ENCODE results near the gene CBX5.
A peak's percentile ranks its signal among the peaks of the same experiment; 100 is the strongest.

CBX5 gene

GRCh38 chr12:54221402-54221984 is 58.4 kb downstream of the CBX5 start:
- no peak for DNase-seq

- DNase-seq = no peak
These were observed 59.4 kb downstream of the CBX5 start for GRCh38 chr12:54220567-54220966.

- peak; percentile 51 to 64 for DNase-seq
These were observed 59.8 kb downstream of the CBX5 start for GRCh38 chr12:54220092-54220557.

GRCh38 chr12:54217774-54218241 is 62.1 kb downstream of the CBX5 start:
- peak; percentile 50 to 79 for DNase-seq

DNA sequence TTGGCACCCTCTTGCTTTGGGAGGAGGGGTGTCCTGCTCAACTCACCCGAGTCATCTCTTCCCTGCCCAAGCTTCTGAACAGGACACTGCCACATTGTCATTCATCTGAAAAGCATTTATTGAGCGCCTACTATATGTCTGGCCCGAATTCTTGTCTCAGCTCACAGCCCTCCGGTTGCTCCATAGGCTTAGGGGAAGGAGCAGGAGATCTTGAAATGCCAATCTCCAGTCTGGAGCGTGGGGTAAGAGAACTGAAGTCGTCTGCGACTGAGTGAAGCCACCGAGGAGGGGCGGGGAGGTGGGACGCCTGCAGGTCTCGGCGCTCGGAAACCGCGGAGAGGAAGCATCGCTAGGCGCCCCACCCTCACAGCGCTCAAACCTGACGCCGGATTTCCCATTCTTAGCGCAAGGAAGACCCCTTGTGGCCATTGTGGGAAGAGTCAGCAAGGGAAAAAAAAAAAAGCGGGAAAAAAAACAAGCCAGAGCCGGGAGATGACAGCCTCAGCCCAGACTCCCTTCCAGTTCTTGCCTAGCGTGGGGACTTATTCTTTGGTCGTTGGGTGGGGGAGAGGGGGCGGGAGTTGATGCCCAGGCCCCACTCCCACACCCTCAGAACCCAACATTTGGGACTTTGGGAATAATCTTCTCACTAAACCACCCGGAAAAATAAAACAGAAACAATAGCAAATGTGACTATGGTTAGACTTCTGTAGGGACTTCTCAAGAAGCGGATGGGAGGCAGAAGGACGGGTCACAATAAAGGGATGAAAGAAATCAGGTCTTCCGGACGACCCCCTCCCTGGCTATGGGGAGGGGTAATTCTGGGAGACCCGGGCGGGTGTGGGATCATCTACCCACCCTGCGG is 62.9 kb downstream of the CBX5 start:
- peak; percentile 64 to 80 for DNase-seq

DNA sequence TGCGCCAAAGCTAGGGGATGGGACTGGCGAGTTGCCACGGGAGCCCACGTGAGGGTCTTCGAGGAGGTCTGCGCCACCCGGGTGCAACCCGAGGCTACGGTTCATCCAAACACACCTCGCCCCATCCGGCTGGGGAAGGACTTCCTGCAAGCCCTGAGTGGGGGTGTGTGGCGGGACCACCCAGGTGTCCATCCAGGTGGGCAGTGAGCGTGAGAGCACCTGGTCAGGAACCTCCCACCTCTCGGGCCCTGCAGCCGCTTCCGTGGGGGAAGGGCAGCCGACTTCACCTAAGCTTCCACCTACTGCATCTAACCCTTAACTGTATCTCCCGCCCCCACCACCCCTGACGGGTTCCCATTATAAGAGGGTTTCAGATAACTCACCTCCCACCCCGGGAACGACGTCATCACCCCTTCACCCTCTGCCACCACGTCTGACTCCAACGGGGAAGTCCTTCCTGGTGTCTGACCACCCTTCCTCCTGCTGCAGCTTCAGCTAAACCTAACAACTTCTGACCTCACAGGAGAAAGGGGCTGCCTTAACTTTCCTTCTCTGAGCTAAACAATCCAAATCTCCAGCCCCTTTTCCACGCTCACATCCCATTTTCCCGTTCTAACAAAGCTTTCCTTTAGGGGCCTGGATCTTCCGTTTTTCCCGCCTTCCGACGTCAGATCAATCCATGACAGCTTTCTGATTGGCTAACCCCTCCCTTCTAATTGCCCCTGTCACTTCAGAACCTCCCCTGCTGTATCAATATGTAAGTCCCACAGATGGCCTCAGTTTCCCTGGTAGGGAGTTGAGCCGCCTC is 63.7 kb downstream of the CBX5 start:
- no peak for DNase-seq

DNA sequence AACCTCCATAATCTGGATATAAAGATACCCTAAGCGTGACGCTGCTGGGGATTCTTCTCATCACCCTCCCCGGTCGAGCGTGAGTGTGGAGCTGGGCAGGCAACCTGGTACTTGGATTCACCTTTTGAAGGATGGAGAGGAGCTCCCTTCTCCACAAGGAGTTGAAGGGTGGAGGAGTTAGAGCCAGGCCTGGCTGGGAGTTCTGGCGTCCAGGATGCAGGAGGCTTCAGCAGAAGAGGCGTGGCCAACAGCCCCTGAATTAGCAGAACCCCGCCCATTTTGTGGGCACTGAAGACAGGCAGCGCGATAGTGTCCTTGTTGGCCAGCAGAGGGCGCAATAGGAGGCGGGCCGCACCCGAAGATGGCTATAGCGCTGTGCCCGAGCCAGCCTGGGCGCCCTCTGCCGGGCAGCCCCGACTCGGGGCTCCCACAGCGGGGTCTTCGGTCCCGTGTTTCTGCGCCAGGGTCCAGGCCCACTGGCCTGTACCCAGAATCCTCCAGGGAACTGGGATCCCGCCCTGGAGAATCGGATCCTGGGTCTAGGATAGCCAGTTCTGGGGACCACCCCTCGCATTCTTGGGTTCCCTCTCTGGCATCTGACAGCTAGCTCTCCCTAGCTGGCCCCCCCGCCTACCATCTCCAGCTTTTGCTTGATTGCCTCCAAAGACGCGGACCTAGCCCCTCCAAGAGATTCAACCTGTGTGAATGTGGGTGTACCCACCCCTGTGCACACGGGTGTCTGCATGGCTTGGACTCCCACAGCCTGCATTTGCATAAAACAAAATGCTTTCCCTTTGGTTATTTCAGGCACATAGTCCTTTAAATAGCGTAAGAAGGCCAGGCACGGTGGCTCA is 65.1 kb downstream of the CBX5 start:
- DNase-seq = peak; percentile 61 to 71

- no peak for DNase-seq
These were observed 66.8 kb downstream of the CBX5 start for GRCh38 chr12:54213079-54213478.

DNA sequence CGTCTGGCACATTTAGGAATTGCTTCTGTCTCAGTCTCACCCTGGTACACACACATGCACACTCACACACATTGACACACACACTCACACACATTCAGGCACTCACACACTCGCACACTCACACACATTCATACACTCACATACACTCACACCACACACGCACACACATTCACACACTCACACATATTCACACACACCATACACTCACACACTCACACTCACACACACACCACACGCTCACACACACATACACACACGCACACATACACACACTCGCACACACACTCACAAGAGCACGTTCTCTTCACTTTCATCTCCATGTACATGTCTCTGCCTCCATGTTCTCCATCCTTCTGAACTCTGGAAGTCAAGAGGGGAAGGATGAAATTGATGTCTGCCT is 68.0 kb downstream of the CBX5 start:
- no peak for DNase-seq

DNA sequence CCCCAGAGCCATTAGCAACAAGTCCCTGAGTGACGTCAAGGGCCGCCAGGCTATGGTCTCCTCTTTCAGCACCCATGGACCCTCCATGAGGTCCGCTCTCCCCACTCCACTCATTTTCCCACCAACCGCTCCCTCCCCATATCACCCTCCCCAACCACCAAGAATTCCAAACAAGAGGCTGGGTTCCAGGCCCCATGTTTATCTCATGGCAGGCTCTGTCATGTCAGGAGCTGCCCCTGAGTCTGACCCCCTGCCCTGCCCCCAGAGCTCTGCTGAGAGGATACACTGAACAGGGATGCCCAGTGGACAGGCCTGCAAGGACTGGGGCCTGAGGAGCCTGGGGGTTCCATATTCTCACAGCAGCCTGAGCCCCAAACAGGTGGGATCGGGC is 69.5 kb downstream of the CBX5 start:
- DNase-seq = no peak

- DNase-seq = no peak
These were observed 71.3 kb downstream of the CBX5 start for GRCh38 chr12:54208591-54208990.

DNA sequence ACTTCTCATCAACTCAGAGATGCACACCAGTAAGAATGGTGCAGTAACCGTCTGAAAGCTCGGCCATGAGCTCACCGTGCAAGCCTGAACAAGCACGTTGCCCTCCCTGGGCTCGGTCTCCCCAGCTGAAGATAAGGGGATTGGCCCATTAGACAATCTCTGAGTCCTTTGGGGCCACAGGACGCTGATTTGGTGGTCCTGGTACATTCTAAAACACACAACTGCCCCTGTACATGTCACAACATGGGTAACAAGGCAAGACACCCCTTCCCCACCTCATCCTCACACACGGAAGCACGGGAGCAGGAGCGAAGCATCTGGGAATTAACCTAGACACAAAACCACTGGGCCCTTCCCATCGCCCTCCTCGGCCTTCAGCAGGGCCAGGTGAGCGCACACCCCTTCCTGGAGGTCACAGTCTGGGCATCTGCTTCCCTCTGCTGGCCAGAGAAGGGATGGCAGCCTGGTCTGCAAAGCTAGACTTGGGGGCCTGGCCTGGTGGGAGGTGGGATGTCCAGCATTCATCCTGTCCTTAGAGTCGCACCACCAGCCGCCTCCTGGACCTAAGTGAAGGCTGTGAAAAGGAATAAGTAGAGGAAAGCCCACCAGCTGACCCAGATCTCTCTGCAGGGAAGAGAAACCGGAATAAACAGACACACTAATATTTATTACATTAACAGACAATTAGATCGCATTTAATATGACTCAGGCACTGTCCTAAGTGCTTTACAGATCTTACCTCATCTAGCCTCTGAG is 72.2 kb downstream of the CBX5 start:
- peak; percentile 4 to 26 for DNase-seq

GRCh38 chr12:54206791-54207190 is 73.1 kb downstream of the CBX5 start:
- DNase-seq = no peak

DNA sequence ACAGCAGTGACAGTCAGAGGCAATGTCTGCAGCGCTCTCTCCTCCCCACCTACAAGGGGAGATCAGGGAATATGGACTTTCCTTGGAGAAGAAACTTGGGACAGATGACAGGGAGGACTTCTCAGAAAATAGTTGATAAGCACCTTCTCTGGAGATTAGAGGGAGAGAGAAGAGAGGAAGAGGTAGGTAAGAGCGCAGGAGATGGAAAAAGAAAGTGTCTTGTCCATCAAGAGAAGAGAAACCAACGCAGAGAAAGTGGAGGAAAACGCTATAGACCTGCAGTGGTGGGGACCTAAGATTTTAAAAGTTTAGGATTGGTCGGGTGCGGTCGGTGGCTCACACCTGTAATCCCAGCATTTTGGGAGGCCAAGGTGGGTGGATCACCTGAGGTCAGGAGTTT is 75.6 kb downstream of the CBX5 start:
- DNase-seq = no peak

DNA sequence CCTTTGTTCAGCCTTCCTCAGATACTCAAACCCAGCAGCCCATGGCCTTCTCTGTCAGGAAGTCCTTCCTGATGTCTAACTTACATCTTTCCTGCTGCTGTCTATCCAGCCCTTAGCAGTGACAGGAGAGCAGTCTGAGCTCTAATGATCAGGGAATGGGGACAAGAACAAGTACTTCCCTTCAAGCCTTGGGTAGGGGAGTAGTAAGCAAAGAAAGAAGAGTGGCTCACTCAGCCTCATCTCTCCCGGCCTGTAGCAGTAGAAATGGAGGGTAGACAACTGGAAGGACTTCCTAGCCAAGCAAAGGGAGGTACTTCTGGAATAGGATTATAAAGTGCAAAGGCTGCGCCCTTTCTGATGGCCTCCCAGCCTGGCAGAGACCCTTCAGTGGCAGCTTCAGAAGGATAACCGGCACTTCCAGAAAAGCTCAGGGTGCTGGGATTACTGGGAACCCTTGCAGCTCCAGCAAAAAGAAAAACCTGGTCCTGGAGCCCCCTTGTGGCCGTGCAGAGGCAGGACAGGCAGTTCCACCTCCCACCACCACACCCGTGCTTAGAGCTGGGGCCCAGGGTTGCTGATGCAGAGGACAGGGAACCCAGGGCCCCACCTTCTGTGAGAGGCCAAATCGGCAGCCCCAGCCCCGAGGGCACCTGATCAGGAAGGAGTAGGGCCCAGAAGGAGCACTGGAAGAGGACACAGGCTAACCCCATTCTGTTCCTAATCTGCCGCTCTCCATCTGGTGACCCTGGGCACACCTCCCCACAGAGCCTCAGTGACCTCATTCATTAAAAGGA is 78.7 kb downstream of the CBX5 start:
- peak in 1 of 2 donors; percentile 2 for DNase-seq

GRCh38 chr12:54200412-54200811 is 79.5 kb downstream of the CBX5 start:
- DNase-seq = no peak

GRCh38 chr12:54199917-54200316 is 80.0 kb downstream of the CBX5 start:
- DNase-seq = no peak

DNA sequence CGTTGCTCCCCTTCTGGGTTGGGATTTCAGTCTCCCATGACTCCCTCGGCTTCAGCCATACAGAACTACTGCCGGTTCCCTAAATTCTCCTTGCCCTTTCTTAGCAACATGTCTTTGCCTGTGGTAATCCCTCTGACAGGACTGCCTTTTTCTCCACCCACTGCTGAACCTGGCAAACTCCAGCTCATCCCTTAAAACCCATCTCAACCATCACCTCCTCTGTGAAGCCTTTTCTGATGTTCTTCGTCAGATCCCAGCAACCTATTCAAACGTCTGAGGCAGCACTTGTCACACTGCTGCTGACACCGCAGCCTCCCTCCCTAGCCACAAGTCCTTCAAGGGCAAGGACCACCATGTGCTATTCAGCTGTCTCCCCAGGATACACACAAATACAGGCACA is 80.9 kb downstream of the CBX5 start:
- DNase-seq = no peak

GRCh38 chr12:54197431-54197909 is 82.5 kb downstream of the CBX5 start:
- DNase-seq = no peak

DNA sequence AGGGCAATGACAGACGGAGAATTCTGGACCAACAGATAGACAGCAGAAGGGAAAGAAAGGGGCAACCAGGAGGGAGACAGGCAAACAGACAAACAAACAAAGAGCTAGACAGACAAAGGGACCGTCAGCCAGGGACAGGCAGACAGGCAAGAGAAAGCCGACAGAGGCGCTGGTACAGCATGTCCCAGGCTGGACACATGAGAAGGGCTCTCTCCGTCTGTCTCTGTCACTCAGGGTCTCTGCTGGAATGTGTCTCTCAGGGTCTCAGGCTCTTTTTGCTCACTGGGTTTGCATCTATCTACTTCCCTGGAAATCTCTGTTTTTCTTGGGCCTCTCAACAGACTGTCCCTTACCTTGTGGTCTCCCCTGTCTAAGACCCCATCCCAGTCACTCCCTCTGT is 82.9 kb downstream of the CBX5 start:
- no peak for DNase-seq

DNA sequence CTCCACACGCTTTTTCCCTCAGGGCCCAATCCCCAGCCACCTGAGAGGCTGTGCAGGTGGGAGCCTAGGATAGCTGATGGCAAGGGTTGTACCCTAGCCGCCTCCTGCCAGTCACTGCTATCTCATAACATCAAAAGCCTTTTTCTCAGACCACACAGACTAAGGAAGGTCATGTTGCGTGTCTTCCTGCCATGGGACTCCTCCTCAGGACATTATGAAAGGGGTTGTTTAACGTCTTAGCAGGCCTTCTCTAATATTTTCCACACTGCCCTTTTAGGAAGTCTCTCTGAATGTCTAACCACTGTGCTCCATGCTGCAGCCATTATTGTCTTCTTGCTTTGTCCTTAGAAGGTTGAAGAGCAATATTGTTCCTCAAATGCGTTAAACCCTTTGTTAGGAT is 83.5 kb downstream of the CBX5 start:
- no peak for DNase-seq

Data from hippocampal formation (tissue), 2 donors.